Colonic mucosa (tissue), 4 donors: ENCODE measurements around the gene TMEM163. TPM values are rescaled to one million over a fixed set of nuclear protein-coding genes. Genes with fewer than 3 reads are reported as not detected.

Source experiments
- DNase-seq: peaks from one replicate; pipeline ENCODE4 v3.0.0-alpha.2; 2020
- H3K27ac ChIP-seq: fragments of 200-600 bp; one replicate; pipeline ENCODE4 v1.8.0; 2021
- H3K27me3 ChIP-seq: fragments of 200-600 bp; one replicate; pipeline ENCODE4 v1.8.0; 2021
- H3K36me3 ChIP-seq: fragments of 200-600 bp; one replicate; pipeline ENCODE4 v1.8.0; 2021
- H3K4me1 ChIP-seq: fragments of 200-600 bp; one replicate; pipeline ENCODE4 v1.8.0; 2021; ENCODE audit warnings: mild to moderate bottlenecking
- H3K4me3 ChIP-seq: fragments of 200-600 bp; one replicate; pipeline ENCODE4 v1.8.0; 2021
- H3K9ac ChIP-seq, 2 donors: one replicate each; pipeline ENCODE4 v1.7.0; 2013; ENCODE audit warnings: control low read depth in 2 of 2, low read depth in 2 of 2, low read length in 2 of 2
- H3K9me3 ChIP-seq: fragments of 200-600 bp; one replicate; pipeline ENCODE4 v1.8.0; 2021
- intact Hi-C: fragments of 100-400 bp; cut with DNase I; formaldehyde crosslinking; loops from one replicate; pipeline ENCODE4 v1.14.1; 2022
- total RNA-seq, 2 donors: library from RNA; stranded (reverse); fragmentation: NEBNext Ultra II Directional in 1 of 2; extraction: Animal tissue kit (Norgen Biotek cat#: 25700) in 1 of 2; gene quantifications; one replicate each; pipeline ENCODE4 v1.2.1, GENCODE V29; 2021
- TF ChIP-seq, protein P1 (sequence below): fragments of 200-600 bp; IDR thresholded peaks from one replicate; pipeline ENCODE4 v1.8.0; 2022; ENCODE audit warnings: antibody characterized with exemption, mild to moderate bottlenecking
- donor health status: healthy.
- donor health status: DM: no; HTN: no; CAD: no.
- donor health status: DM: no; HTN: no; CAD: no.

The TMEM163 gene
- total RNA-seq, 2 donors from 2014 or later, result 0.29 TPM; not detected in 1

DNA sequence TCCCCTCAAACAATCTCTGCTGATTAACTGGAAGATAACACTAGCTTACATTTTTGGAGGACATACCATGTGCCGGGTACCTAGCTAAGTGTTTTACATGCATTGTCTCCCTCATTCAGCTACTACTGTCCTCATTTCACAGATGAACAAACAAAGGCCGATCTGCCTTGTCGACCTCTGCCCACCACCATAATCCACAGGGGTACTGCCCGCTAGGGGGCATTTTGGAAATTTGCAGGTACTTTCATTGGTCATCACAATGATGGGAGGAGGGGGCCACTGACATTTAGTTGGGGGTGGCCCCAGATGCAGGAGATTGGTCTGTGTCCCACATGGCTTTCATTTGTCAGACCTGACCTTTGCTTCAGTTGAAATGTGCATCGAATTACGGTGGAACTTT is 3.9 kb upstream of the TMEM163 start:
- TF ChIP-seq, protein P1, sequence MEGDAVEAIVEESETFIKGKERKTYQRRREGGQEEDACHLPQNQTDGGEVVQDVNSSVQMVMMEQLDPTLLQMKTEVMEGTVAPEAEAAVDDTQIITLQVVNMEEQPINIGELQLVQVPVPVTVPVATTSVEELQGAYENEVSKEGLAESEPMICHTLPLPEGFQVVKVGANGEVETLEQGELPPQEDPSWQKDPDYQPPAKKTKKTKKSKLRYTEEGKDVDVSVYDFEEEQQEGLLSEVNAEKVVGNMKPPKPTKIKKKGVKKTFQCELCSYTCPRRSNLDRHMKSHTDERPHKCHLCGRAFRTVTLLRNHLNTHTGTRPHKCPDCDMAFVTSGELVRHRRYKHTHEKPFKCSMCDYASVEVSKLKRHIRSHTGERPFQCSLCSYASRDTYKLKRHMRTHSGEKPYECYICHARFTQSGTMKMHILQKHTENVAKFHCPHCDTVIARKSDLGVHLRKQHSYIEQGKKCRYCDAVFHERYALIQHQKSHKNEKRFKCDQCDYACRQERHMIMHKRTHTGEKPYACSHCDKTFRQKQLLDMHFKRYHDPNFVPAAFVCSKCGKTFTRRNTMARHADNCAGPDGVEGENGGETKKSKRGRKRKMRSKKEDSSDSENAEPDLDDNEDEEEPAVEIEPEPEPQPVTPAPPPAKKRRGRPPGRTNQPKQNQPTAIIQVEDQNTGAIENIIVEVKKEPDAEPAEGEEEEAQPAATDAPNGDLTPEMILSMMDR, result no peak
- H3K9me3 ChIP-seq, result no peaks in the 10 kb centered on the region
- H3K27ac ChIP-seq, result no peak overlapping the region
- H3K27me3 ChIP-seq, result peaks cover 31% of the 10 kb centered on the region
- H3K4me3 ChIP-seq, result no peak overlapping the region
- H3K4me1 ChIP-seq, result peaks cover 6% of the 10 kb centered on the region
- intact Hi-C loops, result no loop called here
- no peak overlapping the region for H3K9ac ChIP-seq
- no peak for DNase-seq
- H3K36me3 ChIP-seq, result no peaks in the 10 kb centered on the region

DNA sequence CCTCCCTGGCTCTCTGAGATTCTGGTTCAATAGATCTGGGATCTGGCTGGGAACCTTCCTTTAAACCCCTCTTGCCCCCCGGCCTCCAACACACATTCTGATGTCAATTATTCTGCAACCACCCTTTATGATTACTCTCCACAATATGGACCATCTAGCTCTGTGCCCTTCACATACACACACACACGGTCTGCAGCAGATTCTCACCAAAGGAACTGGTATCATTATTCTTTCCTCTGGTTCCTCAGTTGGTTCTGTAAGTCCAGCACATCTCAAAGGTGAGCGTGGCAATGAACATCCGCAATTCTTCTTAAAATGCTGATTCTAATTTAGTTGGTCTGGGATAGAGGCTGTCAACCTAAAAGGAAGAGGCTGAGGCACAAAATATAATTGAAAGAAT is 2.8 kb upstream of the TMEM163 start:
- DNase-seq, result no peak
- Histone ChIP-seq H3K4me3 (no peak overlapping the region), H3K36me3 (no peaks in the 10 kb centered on the region), H3K27me3 (peaks cover 41% of the 10 kb centered on the region), H3K27ac (no peak overlapping the region), H3K9ac (no peak overlapping the region), H3K9me3 (no peaks in the 10 kb centered on the region), H3K4me1 (peaks cover 9% of the 10 kb centered on the region)
- intact Hi-C loops, result no loop called here
- TF ChIP-seq, protein P1, result no peak

DNA sequence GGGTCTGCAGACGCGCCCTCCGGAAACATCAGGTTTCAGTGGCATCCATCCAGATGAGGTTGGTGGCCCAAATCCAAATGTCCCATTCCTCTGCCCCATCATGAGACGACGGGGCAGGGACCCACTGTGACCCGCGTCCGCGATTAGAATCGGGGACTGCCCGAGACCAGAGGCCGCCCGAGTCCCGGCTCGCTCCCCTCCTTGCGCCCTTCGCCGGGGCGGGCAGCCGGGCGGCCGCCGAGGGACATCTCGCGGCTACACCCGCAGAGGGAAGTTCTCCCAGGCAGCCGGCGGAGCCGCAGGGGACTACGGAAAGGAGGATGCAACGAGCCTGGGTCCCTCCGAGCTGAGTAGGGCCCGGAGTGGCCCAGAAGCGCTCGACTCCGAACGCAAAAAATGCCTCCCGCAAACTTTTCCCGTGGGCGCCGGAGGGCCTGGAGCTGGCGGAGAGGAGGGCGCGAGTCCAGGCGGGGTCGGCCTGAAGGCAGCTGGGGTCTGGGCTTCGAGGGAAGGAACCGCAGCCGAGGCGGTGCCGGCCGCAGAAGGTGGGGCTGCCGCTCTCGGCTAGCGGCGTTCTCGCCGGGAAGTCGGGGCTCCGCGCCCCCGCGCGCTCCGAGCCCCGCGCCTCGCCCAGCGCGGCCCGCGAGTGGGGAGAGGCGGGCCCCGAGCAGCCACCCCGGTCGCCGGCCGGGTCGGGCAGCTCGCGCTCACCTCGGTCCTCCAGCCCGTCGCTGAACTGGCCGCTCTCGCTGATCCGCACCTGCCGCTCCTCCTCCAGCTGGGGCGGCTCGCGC is 580 bp downstream of the TMEM163 start:
- peaks cover 9% of the 10 kb centered on the region for H3K4me1 ChIP-seq
- DNase-seq, result no peak
- H3K36me3 ChIP-seq, result no peaks in the 10 kb centered on the region
- no peak overlapping the region for H3K9ac ChIP-seq
- TF ChIP-seq, protein P1, result no peak
- intact Hi-C loops, result no loop called here
- peaks cover 48% of the 10 kb centered on the region for H3K27me3 ChIP-seq
- no peak overlapping the region for H3K27ac ChIP-seq
- peak overlapping the region; percentile 28 for H3K4me3 ChIP-seq
- no peaks in the 10 kb centered on the region for H3K9me3 ChIP-seq

DNA sequence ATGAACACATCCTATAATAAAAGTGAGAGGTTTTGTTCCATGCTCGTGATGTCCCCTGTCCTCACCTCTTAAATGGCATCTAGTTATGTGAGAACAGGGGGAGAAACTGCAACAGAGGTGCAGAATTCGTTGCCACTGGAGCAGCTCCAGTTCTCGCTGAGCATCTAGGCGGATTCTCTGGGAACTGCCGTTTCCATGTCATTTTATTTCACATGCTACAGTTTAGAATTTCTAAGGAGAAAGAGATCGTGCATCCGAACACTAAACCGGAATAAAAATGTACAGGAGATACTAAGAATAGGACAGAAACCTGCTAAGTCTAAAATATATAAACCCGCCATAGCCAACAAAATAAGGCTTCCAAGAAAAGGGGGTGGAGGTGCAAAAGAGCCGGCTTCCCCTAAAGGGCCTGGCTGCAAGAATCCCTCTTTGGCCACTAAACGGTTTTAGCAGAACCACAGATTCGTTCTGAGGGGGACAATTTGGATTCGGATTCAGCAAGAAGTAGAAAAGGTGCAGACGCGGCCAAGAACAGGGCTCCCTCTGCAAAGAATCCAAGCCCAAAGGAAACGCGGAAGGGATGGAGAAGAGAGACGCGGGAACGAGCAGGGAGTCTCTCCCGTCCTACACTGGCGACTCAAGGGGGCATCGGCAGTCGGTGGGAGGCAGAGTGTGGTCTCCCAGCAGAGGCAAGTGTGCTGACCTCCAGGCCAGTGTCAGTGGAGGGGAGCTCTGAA is 1.3 kb downstream of the TMEM163 start:
- Histone ChIP-seq H3K9me3 (no peaks in the 10 kb centered on the region), H3K4me3 (no peak overlapping the region), H3K4me1 (peaks cover 9% of the 10 kb centered on the region), H3K27ac (no peak overlapping the region), H3K27me3 (peaks cover 47% of the 10 kb centered on the region), H3K9ac (no peak overlapping the region), H3K36me3 (no peaks in the 10 kb centered on the region)
- intact Hi-C loops, result no loop called here
- DNase-seq, result no peak
- TF ChIP-seq, protein P1, result no peak

DNA sequence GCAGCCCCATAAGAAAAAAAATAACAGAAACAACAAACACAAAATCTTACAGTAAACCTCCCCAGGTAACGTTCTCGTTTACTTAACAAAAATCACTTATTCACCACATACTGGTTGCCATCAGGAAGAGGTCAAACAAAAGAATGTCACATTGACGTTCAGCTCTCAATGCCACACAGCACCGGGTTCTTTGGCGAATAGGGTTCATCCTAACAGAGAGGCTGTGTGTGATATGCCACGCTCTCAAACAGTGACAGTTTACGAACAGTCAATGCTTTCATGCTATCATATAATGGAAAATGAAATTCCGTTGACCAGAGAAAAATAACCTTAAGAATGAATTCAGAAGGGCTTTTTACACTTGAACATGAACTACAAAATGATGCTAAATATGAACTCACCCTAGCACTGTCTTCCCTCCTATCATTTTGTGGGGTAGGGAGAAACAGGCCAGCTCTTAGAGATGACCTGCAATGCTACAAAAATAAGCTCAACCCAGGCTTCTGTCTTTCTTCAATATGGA is 2.0 kb downstream of the TMEM163 start:
- Histone ChIP-seq H3K9me3 (no peaks in the 10 kb centered on the region), H3K4me3 (no peak overlapping the region), H3K9ac (no peak overlapping the region), H3K4me1 (peaks cover 9% of the 10 kb centered on the region), H3K27ac (no peak overlapping the region), H3K36me3 (no peaks in the 10 kb centered on the region), H3K27me3 (peaks cover 43% of the 10 kb centered on the region)
- intact Hi-C loops, result no loop called here
- TF ChIP-seq, protein P1, result no peak
- no peak for DNase-seq
